ENCODE measurements around the gene GPR183. TPM values are rescaled to one million over a fixed set of nuclear protein-coding genes. Genes with fewer than 3 reads are reported as not detected.

GPR183 gene
- total and polyA plus RNA-seq, 2 of the 8 experiments (the other 6 are each of a cell fraction or from before 2014, with no cell fraction given), result not detected

DNA sequence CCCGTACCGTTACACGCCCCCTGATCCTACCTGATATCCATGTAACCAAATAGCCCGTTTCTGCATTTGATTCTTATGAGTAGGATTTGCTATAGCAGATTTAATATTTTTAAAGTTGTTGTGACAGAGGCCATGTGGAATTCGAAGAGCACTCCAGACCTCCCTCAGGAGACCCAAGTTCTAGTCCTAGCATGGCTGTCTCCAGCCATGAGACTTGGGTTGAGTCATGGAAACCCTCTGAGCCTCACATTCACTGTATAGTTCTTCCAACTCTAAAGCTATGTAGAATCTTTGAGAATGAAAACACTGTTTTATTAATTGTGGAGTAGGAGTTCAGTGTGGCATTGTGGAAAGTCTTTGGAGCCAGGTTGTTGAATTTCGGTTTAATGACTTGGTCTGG is 8.0 kb upstream of the GPR183 start:
- no peak for DNase-seq (ENCODE audit: low read depth in 1 of 2, low spot score in 2 of 2)
- Histone ChIP-seq H2BK120ac (replicated peaks; ENCODE audit: low read depth, low read length) (no peak overlapping the region), H4K5ac (ENCODE audit: insufficient read length, low read depth, low read length) (no peak overlapping the region), H2AFZ (ENCODE audit: low read length) (no peak overlapping the region), H3K9ac (replicated peaks in 1 of 4; ENCODE audit: extremely low read depth in 1 of 4, low read depth in 3 of 4, low read length in 3 of 4) (no peak overlapping the region), H3K56ac (replicated peaks; ENCODE audit: insufficient read length, low read depth, low read length) (no peak overlapping the region), H3K4me3 (ENCODE audit: extremely low read depth in 1 of 4, insufficient read depth in 2 of 4, low read depth in 3 of 4, low read length in 4 of 4) (no peak overlapping the region), H3K79me1 (ENCODE audit: low read depth, low read length) (no peaks in the 10 kb centered on the region; the same call in 1 of the 2 replicates), H3K4ac (replicated peaks; ENCODE audit: insufficient read length, low read depth, low read length) (no peak overlapping the region), H2BK20ac (ENCODE audit: low read length) (no peak overlapping the region), H3K18ac (ENCODE audit: extremely low read depth, low read length) (no peak overlapping the region), H4K20me1 (replicated peaks in 1 of 2; ENCODE audit: control insufficient read depth in 1 of 2, insufficient read depth in 2 of 2, low read length in 2 of 2) (peaks cover 4 to 5% of the 10 kb centered on the region in 2 experiments), H3K23me2 (ENCODE audit: low read depth, low read length) (no peaks in the 10 kb centered on the region), H3K14ac (ENCODE audit: insufficient read length) (no peak overlapping the region), H3K36me3 (ENCODE audit: control insufficient read depth in 2 of 4, insufficient read depth in 4 of 4, low read length in 3 of 4) (peaks cover 0 to 10% (median 0%) of the 10 kb centered on the region in 4 experiments; a peak in 2 of 8 replicates), H2BK15ac (ENCODE audit: low read length) (no peak overlapping the region), H2BK12ac (ENCODE audit: low read depth, low read length) (no peak overlapping the region), H3K27ac (ENCODE audit: low read depth, low read length) (no peak overlapping the region), H3K27me3 (replicated peaks in 1 of 4; ENCODE audit: control insufficient read depth in 3 of 4, extremely low read depth in 1 of 4, insufficient read depth in 3 of 4, low read length in 3 of 4) (no peaks in the 10 kb centered on the region), H4K8ac (ENCODE audit: extremely low read depth, insufficient read depth, low read length) (no peak overlapping the region), H3K4me1 (replicated peaks in 1 of 4; ENCODE audit: control insufficient read depth in 3 of 4, insufficient read depth in 4 of 4, low read length in 3 of 4) (peaks cover 0 to 3% (median 0%) of the 10 kb centered on the region in 4 experiments; a peak in 1 of 7 replicates), H3K23ac (ENCODE audit: insufficient read length) (no peak overlapping the region), H3K4me2 (ENCODE audit: insufficient read depth in 1 of 2, low read depth in 2 of 2, low read length in 2 of 2) (no peak overlapping the region), H3K9me3 (ENCODE audit: insufficient read depth in 2 of 2, low read depth in 1 of 2, low read length in 1 of 2) (no peaks in the 10 kb centered on the region), H2AK5ac (ENCODE audit: low read depth, low read length) (no peak overlapping the region), H4K91ac (replicated peaks; ENCODE audit: insufficient read length, low read length) (no peak overlapping the region), H3K79me2 (ENCODE audit: control insufficient read depth in 1 of 2, insufficient read depth in 2 of 2, low read length in 2 of 2) (no peaks in the 10 kb centered on the region), H2BK5ac (ENCODE audit: low read depth, low read length) (no peak overlapping the region)
- POLR2A ChIA-PET (ENCODE audit: partially characterized antibody), result no interaction called here
- WGBS, 2 experiments (ENCODE audit: extremely low coverage in 1 of 2, insufficient coverage in 1 of 2, insufficient read length in 1 of 2, insufficient replicate concordance in 2 of 2, low coverage in 1 of 2, low lambda C conversion rate in 2 of 2, missing lambda C conversion rate in 1 of 2), result 93 to 100% methylated on average over 3 to 6 of the region's 6 CpGs
- no peak for FAIRE-seq
- CTCF ChIA-PET (ENCODE audit: partially characterized antibody), result interaction anchor here (0.5 to 1.3 kb wide), 5 partner anchors 30 to 949 kb away, joined by 3 to 4 read pairs (median 3); no protein-coding TSS in a partner anchor
- TF ChIP-seq, protein P1, sequence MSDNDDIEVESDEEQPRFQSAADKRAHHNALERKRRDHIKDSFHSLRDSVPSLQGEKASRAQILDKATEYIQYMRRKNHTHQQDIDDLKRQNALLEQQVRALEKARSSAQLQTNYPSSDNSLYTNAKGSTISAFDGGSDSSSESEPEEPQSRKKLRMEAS (IDR thresholded peaks at IDR 0.05), result no peak
